ENCODE data around the gene PLXNC1. TPM values are rescaled to one million over a fixed set of nuclear protein-coding genes. Genes with fewer than 3 reads are reported as not detected.

Gene PLXNC1
- polyA plus RNA-seq, 1 donor (not counting 4 experiments of a cell fraction or from before 2014, with no cell fraction given), result 0.17 TPM

- no peaks in the 10 kb centered on the region for H3K27me3 ChIP-seq (ENCODE audit: control insufficient read depth, extremely low read depth, insufficient read depth, low read length)
- no peaks in the 10 kb centered on the region for H3K36me3 ChIP-seq (ENCODE audit: control insufficient read depth in 2 of 2, extremely low read depth in 1 of 2, insufficient read depth in 2 of 2, low read length in 2 of 2)
- no peak overlapping the region for H3K4me3 ChIP-seq (ENCODE audit: control insufficient read depth in 2 of 3, extremely low read depth in 1 of 3, insufficient read depth in 2 of 3, low read depth in 1 of 3, low read length in 3 of 3)
- no peak overlapping the region for H2AFZ ChIP-seq (ENCODE audit: control insufficient read depth, low read length)
- H3K79me2 ChIP-seq (ENCODE audit: control insufficient read depth, insufficient read depth, low read length), result no peaks in the 10 kb centered on the region
- no peak overlapping the region for H3K4me2 ChIP-seq (ENCODE audit: control insufficient read depth, extremely low read depth, insufficient read depth, low read depth, low read length)
- no peaks in the 10 kb centered on the region for H3K9me1 ChIP-seq (ENCODE audit: control insufficient read depth, extremely low read depth, insufficient read depth, low read length)
- H3K27ac ChIP-seq (ENCODE audit: control insufficient read depth, insufficient read depth, low read length), result no peak overlapping the region
- H3K9ac ChIP-seq (ENCODE audit: control insufficient read depth, extremely low read depth, insufficient read depth, low read length), result no peak overlapping the region
- no peak for TF ChIP-seq EZH2 (IDR thresholded peaks at IDR 0.05; ENCODE audit: low read length)
- TF ChIP-seq CTCF (optimal IDR thresholded peaks at IDR 0.05 in 1 of 3, IDR thresholded peaks at IDR 0.05 in 1 of 3, conservative IDR thresholded peaks at IDR 0.05 in 1 of 3; ENCODE audit: extremely low read depth in 1 of 3, insufficient read depth in 2 of 3, low read length in 3 of 3), result no peak
- no peaks in the 10 kb centered on the region for H4K20me1 ChIP-seq (ENCODE audit: control insufficient read depth, extremely low read depth, insufficient read depth, low read length)
- dilution Hi-C loops (cut with MboI; ENCODE audit: extremely low pct_ligation_motif_present, low sequenced_read_pairs), result no loop called here
- no peak for DNase-seq (ENCODE audit: low read depth, low spot score)
- no peaks in the 10 kb centered on the region for H3K9me3 ChIP-seq (ENCODE audit: control insufficient read depth, low read depth, low read length)
- FAIRE-seq, result no peak
- no peaks in the 10 kb centered on the region for H3K4me1 ChIP-seq (ENCODE audit: control insufficient read depth, extremely low read depth, insufficient read depth, low read length)
Measured at GRCh38 chr12:94276725-94277124, 128.3 kb downstream of the PLXNC1 start.

GRCh38 chr12:94277426-94278000 is 129.1 kb downstream of the PLXNC1 start:
- Histone ChIP-seq H3K4me2 (ENCODE audit: control insufficient read depth, extremely low read depth, insufficient read depth, low read depth, low read length) (no peak overlapping the region), H3K4me3 (ENCODE audit: control insufficient read depth in 2 of 3, extremely low read depth in 1 of 3, insufficient read depth in 2 of 3, low read depth in 1 of 3, low read length in 3 of 3) (no peak overlapping the region), H4K20me1 (ENCODE audit: control insufficient read depth, extremely low read depth, insufficient read depth, low read length) (no peaks in the 10 kb centered on the region), H3K27ac (ENCODE audit: control insufficient read depth, insufficient read depth, low read length) (no peak overlapping the region), H3K9me3 (ENCODE audit: control insufficient read depth, low read depth, low read length) (no peaks in the 10 kb centered on the region), H3K36me3 (ENCODE audit: control insufficient read depth in 2 of 2, extremely low read depth in 1 of 2, insufficient read depth in 2 of 2, low read length in 2 of 2) (no peaks in the 10 kb centered on the region), H3K27me3 (ENCODE audit: control insufficient read depth, extremely low read depth, insufficient read depth, low read length) (no peaks in the 10 kb centered on the region), H3K9ac (ENCODE audit: control insufficient read depth, extremely low read depth, insufficient read depth, low read length) (no peak overlapping the region), H3K79me2 (ENCODE audit: control insufficient read depth, insufficient read depth, low read length) (no peaks in the 10 kb centered on the region), H3K4me1 (ENCODE audit: control insufficient read depth, extremely low read depth, insufficient read depth, low read length) (no peaks in the 10 kb centered on the region), H2AFZ (ENCODE audit: control insufficient read depth, low read length) (no peak overlapping the region), H3K9me1 (ENCODE audit: control insufficient read depth, extremely low read depth, insufficient read depth, low read length) (no peaks in the 10 kb centered on the region)
- DNase-seq (ENCODE audit: low read depth, low spot score) (no peak), FAIRE-seq (no peak)
- TF ChIP-seq CTCF (optimal IDR thresholded peaks at IDR 0.05 in 1 of 3, IDR thresholded peaks at IDR 0.05 in 1 of 3, conservative IDR thresholded peaks at IDR 0.05 in 1 of 3; ENCODE audit: extremely low read depth in 1 of 3, insufficient read depth in 2 of 3, low read length in 3 of 3) (no peak), EZH2 (IDR thresholded peaks at IDR 0.05; ENCODE audit: low read length) (no peak)
- dilution Hi-C loops (cut with MboI; ENCODE audit: extremely low pct_ligation_motif_present, low sequenced_read_pairs), result no loop called here
